HG03342 (cell line): ENCODE data around the gene SMPD2.

Experiments
- ATAC-seq: cut with Tn5 transposase; IDR thresholded peaks from one replicate; pipeline ENCODE4 v1.9.1; 2021; ENCODE audit warnings: mild to moderate bottlenecking, moderate library complexity; ENCODE audit not compliant: unreplicated experiment

The SMPD2 gene

GRCh38 chr6:109446072-109446471 lies 5.5 kb downstream of the SMPD2 start:
- no peak for ATAC-seq

- no peak for ATAC-seq
Measured at GRCh38 chr6:109446541-109446940, 6.0 kb downstream of the SMPD2 start.

GRCh38 chr6:109447087-109447486 lies 6.6 kb downstream of the SMPD2 start:
- no peak for ATAC-seq

- no peak for ATAC-seq
Measured at GRCh38 chr6:109447878-109448555, 7.5 kb downstream of the SMPD2 start.

- no peak for ATAC-seq
Measured at GRCh38 chr6:109448615-109449014, 8.1 kb downstream of the SMPD2 start.

GRCh38 chr6:109449064-109449794 lies 8.7 kb downstream of the SMPD2 start:
- no peak for ATAC-seq

- no peak for ATAC-seq
Measured at GRCh38 chr6:109449795-109450673, 9.5 kb downstream of the SMPD2 start.

GRCh38 chr6:109450801-109451200 lies 10.3 kb downstream of the SMPD2 start:
- no peak for ATAC-seq

GRCh38 chr6:109451376-109451775 lies 10.9 kb downstream of the SMPD2 start:
- no peak for ATAC-seq

GRCh38 chr6:109452181-109452580 lies 11.7 kb downstream of the SMPD2 start:
- ATAC-seq = no peak

- no peak for ATAC-seq
Measured at GRCh38 chr6:109453156-109453555, 12.6 kb downstream of the SMPD2 start.

GRCh38 chr6:109453594-109454495 lies 13.3 kb downstream of the SMPD2 start:
- no peak for ATAC-seq

- peak; percentile 32 for ATAC-seq
Measured at GRCh38 chr6:109454496-109455436, 14.2 kb downstream of the SMPD2 start.

- peak; percentile 66 for ATAC-seq
Measured at GRCh38 chr6:109455437-109456110, 15.1 kb downstream of the SMPD2 start, which contains the start of gene MICAL1. Gene MICAL1 (minus strand): TSS chr6:109455772. CDS start chr6:109454196, 1,576 bp downstream.

- ATAC-seq = no peak
Measured at GRCh38 chr6:109456111-109456583, 15.6 kb downstream of the SMPD2 start.

GRCh38 chr6:109456710-109457561 lies 16.4 kb downstream of the SMPD2 start:
- no peak for ATAC-seq

GRCh38 chr6:109457562-109457996 lies 17.1 kb downstream of the SMPD2 start:
- no peak for ATAC-seq
